ENCODE results near the gene VEGFC.

The VEGFC gene

GRCh38 chr4:176758731-176759130 is 34.0 kb downstream of the VEGFC start:
- DNase-seq = no peak

- no peak for DNase-seq
Observed at GRCh38 chr4:176758323-176758722, 34.4 kb downstream of the VEGFC start.

GRCh38 chr4:176755613-176756012 is 37.1 kb downstream of the VEGFC start:
- DNase-seq = no peak

- no peak for DNase-seq
Observed at GRCh38 chr4:176755001-176755400, 37.7 kb downstream of the VEGFC start.

GRCh38 chr4:176753049-176753448 is 39.7 kb downstream of the VEGFC start:
- no peak for DNase-seq

- no peak for DNase-seq
Observed at GRCh38 chr4:176752191-176752749, 40.5 kb downstream of the VEGFC start.

GRCh38 chr4:176751061-176751460 is 41.7 kb downstream of the VEGFC start:
- no peak for DNase-seq

- DNase-seq = no peak
Observed at GRCh38 chr4:176746846-176747245, 45.9 kb downstream of the VEGFC start.

GRCh38 chr4:176745902-176746301 is 46.8 kb downstream of the VEGFC start:
- DNase-seq = no peak

GRCh38 chr4:176744091-176744490 is 48.6 kb downstream of the VEGFC start:
- DNase-seq = no peak

GRCh38 chr4:176742211-176742610 is 50.5 kb downstream of the VEGFC start:
- no peak for DNase-seq

- DNase-seq = no peak
Observed at GRCh38 chr4:176741253-176741652, 51.5 kb downstream of the VEGFC start.

GRCh38 chr4:176735300-176735699 is 57.4 kb downstream of the VEGFC start:
- no peak for DNase-seq

GRCh38 chr4:176734461-176734860 is 58.3 kb downstream of the VEGFC start:
- no peak for DNase-seq

- DNase-seq = no peak
Observed at GRCh38 chr4:176729489-176729888, 63.2 kb downstream of the VEGFC start.

GRCh38 chr4:176726803-176727202 is 65.9 kb downstream of the VEGFC start:
- no peak for DNase-seq

- no peak for DNase-seq
Observed at GRCh38 chr4:176721459-176721858, 71.3 kb downstream of the VEGFC start.

- no peak for DNase-seq
Observed at GRCh38 chr4:176718881-176719280, 73.8 kb downstream of the VEGFC start.

GRCh38 chr4:176717237-176717636 is 75.5 kb downstream of the VEGFC start:
- DNase-seq = no peak

GRCh38 chr4:176709417-176709816 is 83.3 kb downstream of the VEGFC start:
- DNase-seq = no peak

GRCh38 chr4:176708771-176709311 is 83.9 kb downstream of the VEGFC start:
- no peak for DNase-seq

GRCh38 chr4:176690716-176691115 is 102.0 kb downstream of the VEGFC start:
- no peak for DNase-seq

- DNase-seq = no peak
Observed at GRCh38 chr4:176680668-176681180, 112.0 kb downstream of the VEGFC start.

- no peak for DNase-seq
Observed at GRCh38 chr4:176676901-176677300, 115.8 kb downstream of the VEGFC start.

GRCh38 chr4:176675810-176676209 is 116.9 kb downstream of the VEGFC start:
- DNase-seq = no peak
